Progenitor cell of endocrine pancreas (in vitro differentiated cells): Measurements from ENCODE around the gene CGNL1. TPM values are rescaled to one million over a fixed set of nuclear protein-coding genes. Genes with fewer than 3 reads are reported as not detected.

ENCODE experiments used
- DNase-seq: peaks from one replicate; pipeline ENCODE4 v3.0.0; 2021; ENCODE audit warnings: low spot score; ENCODE audit not compliant: unreplicated experiment
- H3K27ac Mint-ChIP-seq: 2 replicates; pipeline ENCODE4 v1.8.0; 2021; ENCODE audit warnings: mild to moderate bottlenecking, moderate library complexity, mixed read lengths
- H3K27me3 Mint-ChIP-seq: 2 replicates; pipeline ENCODE4 v1.8.0; 2021; ENCODE audit warnings: mixed read lengths
- H3K36me3 Mint-ChIP-seq: 2 replicates; pipeline ENCODE4 v1.8.0; 2022; ENCODE audit warnings: mixed read lengths; ENCODE audit not compliant: insufficient read depth
- H3K4me1 Mint-ChIP-seq: 2 replicates; pipeline ENCODE4 v1.8.0; 2021; ENCODE audit warnings: low read depth, mixed read lengths
- H3K4me3 Mint-ChIP-seq: 2 replicates; pipeline ENCODE4 v1.8.0; 2021; ENCODE audit warnings: low read depth, mild to moderate bottlenecking, moderate library complexity, mixed read lengths
- H3K9me3 Mint-ChIP-seq: 2 replicates; pipeline ENCODE4 v1.8.0; 2021; ENCODE audit warnings: low read depth, mixed read lengths
- total RNA-seq: library from RNA; stranded (reverse); gene quantifications from 2 replicates; pipeline ENCODE4 v1.2.1, GENCODE V29; 2021
- TF ChIP-seq, protein P1 (sequence below): fragments of 200-600 bp; sonication (generic); IDR thresholded peaks from one replicate; pipeline ENCODE4 v1.5.0; 2021; ENCODE audit warnings: antibody characterized with exemption, mild to moderate bottlenecking; ENCODE audit not compliant: unreplicated experiment

The CGNL1 gene
- total RNA-seq, 1 donor from 2014 or later = 41.9 TPM

DNA sequence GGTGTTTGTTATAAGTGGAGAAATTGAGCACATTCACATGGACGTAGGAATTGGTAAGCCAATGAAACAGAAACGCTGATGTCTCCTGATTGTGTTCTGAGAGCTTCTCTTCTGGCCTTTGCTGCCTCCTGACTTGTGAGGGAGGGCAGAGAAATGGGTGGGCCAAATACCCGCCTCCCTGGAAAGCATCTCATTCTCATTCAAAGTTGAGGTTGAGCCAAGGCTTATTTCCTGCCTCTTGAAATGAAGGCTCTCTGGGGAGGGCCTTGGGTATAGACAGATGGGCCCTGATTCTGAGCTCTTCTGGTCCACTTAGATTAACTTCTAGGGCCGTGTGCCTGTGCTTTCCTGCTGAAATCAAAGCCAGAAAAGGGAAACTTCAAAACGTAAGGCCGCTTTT, 158.0 kb downstream of the CGNL1 start:
- H3K27ac Mint-ChIP-seq = no peak overlapping the region
- H3K4me1 Mint-ChIP-seq = peaks cover 33% of the 10 kb centered on the region

DNA sequence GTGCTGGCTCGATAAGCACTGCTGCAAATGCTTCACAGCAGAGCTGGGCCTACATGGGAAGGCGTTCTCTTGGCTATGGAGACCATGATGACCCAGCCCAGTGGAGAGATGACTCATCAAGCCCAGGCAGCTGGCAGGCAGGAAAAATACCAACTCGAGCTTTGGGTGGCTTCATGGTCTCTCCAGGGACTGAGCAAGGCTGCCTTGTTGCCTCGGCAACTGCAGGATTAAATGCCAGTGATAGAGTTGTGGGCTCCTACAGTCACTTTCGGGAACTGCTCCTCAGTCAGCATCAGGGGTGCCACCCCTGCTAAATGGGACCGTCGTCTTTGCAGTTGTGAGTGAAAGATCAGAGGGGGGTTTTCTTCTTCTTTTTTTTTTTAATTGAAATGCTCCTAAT, 160.8 kb downstream of the CGNL1 start:
- peaks cover 39% of the 10 kb centered on the region for H3K36me3 Mint-ChIP-seq
- TF ChIP-seq, protein P1, sequence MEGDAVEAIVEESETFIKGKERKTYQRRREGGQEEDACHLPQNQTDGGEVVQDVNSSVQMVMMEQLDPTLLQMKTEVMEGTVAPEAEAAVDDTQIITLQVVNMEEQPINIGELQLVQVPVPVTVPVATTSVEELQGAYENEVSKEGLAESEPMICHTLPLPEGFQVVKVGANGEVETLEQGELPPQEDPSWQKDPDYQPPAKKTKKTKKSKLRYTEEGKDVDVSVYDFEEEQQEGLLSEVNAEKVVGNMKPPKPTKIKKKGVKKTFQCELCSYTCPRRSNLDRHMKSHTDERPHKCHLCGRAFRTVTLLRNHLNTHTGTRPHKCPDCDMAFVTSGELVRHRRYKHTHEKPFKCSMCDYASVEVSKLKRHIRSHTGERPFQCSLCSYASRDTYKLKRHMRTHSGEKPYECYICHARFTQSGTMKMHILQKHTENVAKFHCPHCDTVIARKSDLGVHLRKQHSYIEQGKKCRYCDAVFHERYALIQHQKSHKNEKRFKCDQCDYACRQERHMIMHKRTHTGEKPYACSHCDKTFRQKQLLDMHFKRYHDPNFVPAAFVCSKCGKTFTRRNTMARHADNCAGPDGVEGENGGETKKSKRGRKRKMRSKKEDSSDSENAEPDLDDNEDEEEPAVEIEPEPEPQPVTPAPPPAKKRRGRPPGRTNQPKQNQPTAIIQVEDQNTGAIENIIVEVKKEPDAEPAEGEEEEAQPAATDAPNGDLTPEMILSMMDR = peak; percentile 16
- peaks cover 14% of the 10 kb centered on the region for H3K4me1 Mint-ChIP-seq
- no peak for DNase-seq
- H3K27ac Mint-ChIP-seq = peak overlapping the region; percentile 10
- H3K4me3 Mint-ChIP-seq = no peak overlapping the region
- no peaks in the 10 kb centered on the region for H3K27me3 Mint-ChIP-seq
- H3K9me3 Mint-ChIP-seq = no peaks in the 10 kb centered on the region

More for the DNA sequence above, 158.0 kb downstream of the CGNL1 start:
- H3K27me3 Mint-ChIP-seq = no peaks in the 10 kb centered on the region
- TF ChIP-seq, protein P1 = no peak
- no peaks in the 10 kb centered on the region for H3K9me3 Mint-ChIP-seq
- peaks cover 29% of the 10 kb centered on the region for H3K36me3 Mint-ChIP-seq
- no peak for DNase-seq
- H3K4me3 Mint-ChIP-seq = no peak overlapping the region

DNA sequence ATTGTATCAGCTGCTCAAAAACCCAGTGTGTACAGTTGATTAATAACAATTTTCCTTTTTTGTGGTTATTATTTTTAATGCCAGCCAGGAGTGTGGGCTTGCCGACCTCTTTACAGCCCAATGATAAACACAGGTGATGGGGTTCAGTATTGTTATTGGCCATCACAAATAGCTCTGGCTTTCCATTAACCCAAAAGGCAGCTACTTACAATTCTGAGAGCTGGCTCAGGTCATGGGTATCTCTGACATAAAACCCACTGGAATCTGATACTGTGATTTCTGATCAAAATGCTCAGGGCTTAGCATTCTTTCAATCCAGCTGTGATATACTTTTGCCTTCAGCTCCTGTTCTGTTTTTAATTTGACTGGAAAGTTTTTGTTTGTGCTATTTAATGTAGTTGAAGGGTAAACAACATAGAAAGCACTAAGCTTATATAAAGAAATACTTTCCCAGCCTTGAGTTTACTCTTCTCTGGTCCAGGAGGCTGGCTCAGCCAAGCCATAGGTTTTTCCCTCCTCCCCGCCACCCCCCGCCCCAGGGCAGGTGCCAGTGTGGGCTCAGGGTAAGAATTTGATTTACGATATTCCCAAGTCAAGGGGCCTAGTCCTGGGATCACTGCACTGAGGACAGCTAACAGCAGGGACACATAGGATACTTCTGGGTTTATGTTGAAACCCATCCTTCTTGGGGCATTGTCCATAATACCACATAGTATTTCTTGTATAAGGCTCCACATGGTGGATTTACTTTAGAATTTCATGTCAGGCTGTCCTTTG, 161.4 kb downstream of the CGNL1 start:
- Mint-ChIP-seq H3K4me3 (no peak overlapping the region), H3K36me3 (peaks cover 36% of the 10 kb centered on the region), H3K27me3 (no peaks in the 10 kb centered on the region), H3K27ac (no peak overlapping the region), H3K4me1 (peaks cover 11% of the 10 kb centered on the region), H3K9me3 (no peaks in the 10 kb centered on the region)
- no peak for DNase-seq
- TF ChIP-seq, protein P1 = no peak

DNA sequence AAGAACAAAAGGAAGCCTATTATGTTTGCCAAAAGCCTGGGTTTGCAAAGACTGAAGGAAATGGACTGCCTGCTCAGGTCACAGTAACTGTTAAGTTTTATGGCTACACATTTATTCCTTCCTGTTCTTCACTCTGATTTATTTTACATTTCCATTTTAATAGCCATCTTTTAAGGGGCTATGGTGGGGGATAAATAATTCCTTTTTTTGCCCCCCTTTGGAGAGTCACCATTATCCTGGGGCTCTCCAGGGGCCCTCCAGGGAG, 161.9 kb downstream of the CGNL1 start:
- Mint-ChIP-seq H3K4me1 (peaks cover 11% of the 10 kb centered on the region), H3K4me3 (no peak overlapping the region), H3K9me3 (no peaks in the 10 kb centered on the region), H3K36me3 (peaks cover 32% of the 10 kb centered on the region), H3K27ac (no peak overlapping the region), H3K27me3 (no peaks in the 10 kb centered on the region)
- TF ChIP-seq, protein P1 = no peak
- no peak for DNase-seq

DNA sequence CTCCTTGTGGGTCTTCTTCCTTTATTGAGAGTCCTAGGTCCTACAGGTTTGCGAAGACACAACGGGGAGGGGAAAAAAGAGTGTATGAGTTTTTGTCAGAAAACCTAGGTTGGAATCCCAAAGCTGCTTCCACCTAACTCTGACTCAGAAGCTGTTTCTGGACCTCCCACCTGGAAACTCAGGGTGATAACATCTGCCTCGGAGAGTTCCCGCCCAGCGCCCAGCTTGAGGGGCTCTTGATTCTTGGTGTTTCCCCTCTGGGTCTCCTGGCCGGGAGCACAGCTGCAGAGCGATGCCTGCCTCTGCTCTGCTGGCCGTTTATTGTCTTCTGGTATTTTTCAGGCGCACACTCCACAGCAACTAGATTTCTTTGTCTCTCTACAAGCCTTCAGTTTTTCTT, 162.5 kb downstream of the CGNL1 start:
- Mint-ChIP-seq H3K36me3 (peaks cover 32% of the 10 kb centered on the region), H3K4me3 (no peak overlapping the region), H3K27ac (no peak overlapping the region), H3K27me3 (no peaks in the 10 kb centered on the region), H3K9me3 (no peaks in the 10 kb centered on the region), H3K4me1 (peaks cover 11% of the 10 kb centered on the region)
- TF ChIP-seq, protein P1 = no peak
- DNase-seq = no peak
